ENCODE results near the gene HAAO. TPM values are rescaled to one million over a fixed set of nuclear protein-coding genes. Genes with fewer than 3 reads are reported as not detected.

HAAO gene
- total and polyA plus RNA-seq, 2 donors (not counting 1 experiment from before 2014, with no cell fraction given) = 6.4 to 17.6 TPM

DNA sequence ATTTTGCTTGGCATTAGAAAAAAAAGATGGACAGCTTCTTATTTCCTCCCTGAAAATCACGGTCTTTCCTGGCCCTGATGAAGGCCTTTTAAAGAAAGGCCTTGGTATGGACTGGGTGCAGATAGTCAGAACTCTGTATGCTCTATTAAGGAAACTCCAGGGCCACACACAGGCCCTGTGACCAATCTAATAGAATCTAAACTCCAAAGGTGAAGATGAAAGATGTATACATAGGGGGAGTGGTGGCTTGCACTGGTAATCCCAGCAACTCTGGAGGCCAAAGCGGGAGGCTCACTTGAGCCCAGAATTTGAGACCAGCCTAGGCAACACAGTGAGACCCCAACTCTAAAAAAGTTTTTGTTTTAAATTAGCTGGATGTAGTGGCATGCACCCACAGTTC is 65.7 kb downstream of the HAAO start:
- Histone ChIP-seq H3K4me3 (ENCODE audit: control extremely low read depth in 1 of 5, extremely low read depth in 1 of 5, insufficient read depth in 1 of 5, low read depth in 2 of 5, low read length in 4 of 5) (no peak overlapping the region), H3K4me2 (replicated peaks; ENCODE audit: low read depth, low read length, poor library complexity, severe bottlenecking) (no peak overlapping the region), H3K4me1 (ENCODE audit: control insufficient read depth in 2 of 2, insufficient read depth in 2 of 2, low read length in 2 of 2) (peaks cover 0 to 7% of the 10 kb centered on the region in 2 donors), H2AFZ (ENCODE audit: insufficient read depth, low read depth, low read length, poor library complexity, severe bottlenecking) (no peak overlapping the region), H3K79me2 (ENCODE audit: control insufficient read depth, insufficient read depth, low read length) (no peaks in the 10 kb centered on the region), H3K36me3 (replicated peaks in 1 of 2; ENCODE audit: control extremely low read depth in 1 of 2, control insufficient read depth in 1 of 2, extremely low read depth in 1 of 2, insufficient read depth in 2 of 2, low read length in 1 of 2) (no peaks in the 10 kb centered on the region), H3K9me3 (ENCODE audit: control extremely low read depth in 1 of 3, control insufficient read depth in 2 of 3, insufficient read depth in 1 of 3, low read length in 2 of 3) (peaks cover 4 to 6% (median 5%) of the 10 kb centered on the region in 3 donors), H3K27ac (ENCODE audit: low read length in 2 of 2) (no peak overlapping the region), H4K20me1 (ENCODE audit: control insufficient read depth, insufficient read depth, low read length, poor library complexity, severe bottlenecking) (no peaks in the 10 kb centered on the region), H3K9ac (ENCODE audit: low read length) (no peak overlapping the region), H3K27me3 (replicated peaks in 1 of 4; ENCODE audit: control extremely low read depth in 1 of 4, control insufficient read depth in 3 of 4, insufficient read depth in 4 of 4, low read length in 3 of 4) (no peaks in the 10 kb centered on the region)
- WGBS (ENCODE audit: insufficient coverage) = 100% methylated on average over 1 of the region's 2 CpGs
- DNase-seq = no peak
- H3K9me3 Mint-ChIP-seq (ENCODE audit: insufficient read depth) = no peaks in the 10 kb centered on the region
- TF ChIP-seq, protein P1, sequence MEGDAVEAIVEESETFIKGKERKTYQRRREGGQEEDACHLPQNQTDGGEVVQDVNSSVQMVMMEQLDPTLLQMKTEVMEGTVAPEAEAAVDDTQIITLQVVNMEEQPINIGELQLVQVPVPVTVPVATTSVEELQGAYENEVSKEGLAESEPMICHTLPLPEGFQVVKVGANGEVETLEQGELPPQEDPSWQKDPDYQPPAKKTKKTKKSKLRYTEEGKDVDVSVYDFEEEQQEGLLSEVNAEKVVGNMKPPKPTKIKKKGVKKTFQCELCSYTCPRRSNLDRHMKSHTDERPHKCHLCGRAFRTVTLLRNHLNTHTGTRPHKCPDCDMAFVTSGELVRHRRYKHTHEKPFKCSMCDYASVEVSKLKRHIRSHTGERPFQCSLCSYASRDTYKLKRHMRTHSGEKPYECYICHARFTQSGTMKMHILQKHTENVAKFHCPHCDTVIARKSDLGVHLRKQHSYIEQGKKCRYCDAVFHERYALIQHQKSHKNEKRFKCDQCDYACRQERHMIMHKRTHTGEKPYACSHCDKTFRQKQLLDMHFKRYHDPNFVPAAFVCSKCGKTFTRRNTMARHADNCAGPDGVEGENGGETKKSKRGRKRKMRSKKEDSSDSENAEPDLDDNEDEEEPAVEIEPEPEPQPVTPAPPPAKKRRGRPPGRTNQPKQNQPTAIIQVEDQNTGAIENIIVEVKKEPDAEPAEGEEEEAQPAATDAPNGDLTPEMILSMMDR (IDR thresholded peaks at IDR 0.05) = no peak
- no peak for TF ChIP-seq EZH2 (IDR thresholded peaks at IDR 0.05; ENCODE audit: borderline replicate concordance, insufficient read depth, low read depth, low read length, poor library complexity, severe bottlenecking)
- CTCF ChIA-PET = interaction anchor here (2.2 kb wide), 1 partner anchor 16 kb away, joined by 5 read pairs; no protein-coding TSS in a partner anchor
- no peak overlapping the region for H3K4me3 Mint-ChIP-seq
- POLR2A ChIA-PET = no interaction called here
- H3K27me3 Mint-ChIP-seq = no peaks in the 10 kb centered on the region
- ATAC-seq (ENCODE audit: low read depth) = no peak
- no peak overlapping the region for H3K27ac Mint-ChIP-seq
- H3K4me1 Mint-ChIP-seq = peaks cover 10% of the 10 kb centered on the region
- intact Hi-C loops (cut with micrococcal nuclease) = no loop called here

DNA sequence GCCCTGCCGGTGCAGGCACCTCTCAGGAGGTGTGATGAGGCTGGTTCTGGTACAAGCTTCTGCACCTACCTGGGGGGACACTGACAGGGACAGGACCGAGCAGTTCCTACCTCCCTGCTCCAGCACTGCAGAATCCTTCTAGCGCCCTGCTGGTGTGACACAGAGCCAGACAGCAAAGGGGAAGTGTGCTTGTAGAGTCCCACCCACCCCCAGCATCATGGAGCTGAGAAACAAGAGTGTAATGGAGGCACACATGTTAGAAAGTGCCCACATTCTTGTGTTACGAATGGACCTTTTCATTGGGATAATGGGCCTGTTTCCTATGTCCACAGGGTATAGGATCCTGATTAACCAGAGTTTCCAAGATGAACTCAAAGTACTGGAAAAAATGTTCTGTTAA is 66.7 kb downstream of the HAAO start:
- Histone ChIP-seq H3K9ac (ENCODE audit: low read length) (no peak overlapping the region), H2AFZ (ENCODE audit: insufficient read depth, low read depth, low read length, poor library complexity, severe bottlenecking) (no peak overlapping the region), H3K4me2 (replicated peaks; ENCODE audit: low read depth, low read length, poor library complexity, severe bottlenecking) (no peak overlapping the region), H3K4me1 (ENCODE audit: control insufficient read depth in 2 of 2, insufficient read depth in 2 of 2, low read length in 2 of 2) (peaks cover 0 to 7% of the 10 kb centered on the region in 2 donors), H3K79me2 (ENCODE audit: control insufficient read depth, insufficient read depth, low read length) (no peaks in the 10 kb centered on the region), H3K27ac (ENCODE audit: low read length in 2 of 2) (no peak overlapping the region), H4K20me1 (ENCODE audit: control insufficient read depth, insufficient read depth, low read length, poor library complexity, severe bottlenecking) (no peaks in the 10 kb centered on the region), H3K4me3 (ENCODE audit: control extremely low read depth in 1 of 5, extremely low read depth in 1 of 5, insufficient read depth in 1 of 5, low read depth in 2 of 5, low read length in 4 of 5) (no peak overlapping the region), H3K36me3 (replicated peaks in 1 of 2; ENCODE audit: control extremely low read depth in 1 of 2, control insufficient read depth in 1 of 2, extremely low read depth in 1 of 2, insufficient read depth in 2 of 2, low read length in 1 of 2) (no peaks in the 10 kb centered on the region), H3K27me3 (replicated peaks in 1 of 4; ENCODE audit: control extremely low read depth in 1 of 4, control insufficient read depth in 3 of 4, insufficient read depth in 4 of 4, low read length in 3 of 4) (no peaks in the 10 kb centered on the region), H3K9me3 (ENCODE audit: control extremely low read depth in 1 of 3, control insufficient read depth in 2 of 3, insufficient read depth in 1 of 3, low read length in 2 of 3) (peaks cover 4 to 6% (median 5%) of the 10 kb centered on the region in 3 donors)
- Mint-ChIP-seq H3K9me3 (ENCODE audit: insufficient read depth) (no peaks in the 10 kb centered on the region), H3K4me1 (peaks cover 11% of the 10 kb centered on the region), H3K27ac (no peak overlapping the region), H3K27me3 (no peaks in the 10 kb centered on the region), H3K4me3 (no peak overlapping the region)
- ATAC-seq (ENCODE audit: low read depth) = no peak
- CTCF ChIA-PET = interaction anchor here (0.7 to 2.2 kb wide), 3 partner anchors 17 to 212 kb away, joined by 3 to 5 read pairs (median 3); no protein-coding TSS in a partner anchor
- WGBS (ENCODE audit: insufficient coverage) = 83% methylated on average over 2 of the region's 4 CpGs
- intact Hi-C loops (cut with micrococcal nuclease) = no loop called here
- DNase-seq = no peak
- POLR2A ChIA-PET = no interaction called here
- TF ChIP-seq EZH2 (IDR thresholded peaks at IDR 0.05; ENCODE audit: borderline replicate concordance, insufficient read depth, low read depth, low read length, poor library complexity, severe bottlenecking) = no peak
- TF ChIP-seq, protein P1 (IDR thresholded peaks at IDR 0.05) = no peak

Measured in B cell (primary cell).